Spleen (tissue), 11 donors: ENCODE results near the gene KCNAB1. TPM values are rescaled to one million over a fixed set of nuclear protein-coding genes. Genes with fewer than 3 reads are reported as not detected.

ENCODE experiments used
- DNase-seq: peaks from one replicate; pipeline ENCODE4 v3.0.0-alpha.2; 2020
- H3K27ac ChIP-seq, 8 donors: fragments of 200-600 bp; sonication (generic) in 7 of 8; 1 replicate in 4 of 8; 2 replicates in 4 of 8; pipeline versions ENCODE4 v1.5.0 to v1.8.0; 2016 to 2021; ENCODE audit warnings: inconsistent platforms in 4 of 8, mild to moderate bottlenecking in 4 of 8, moderate library complexity in 1 of 8
- H3K27me3 ChIP-seq, 7 donors: fragments of 200-600 bp; sonication (generic) in 6 of 7; replicated peaks in 1 of 7; 1 replicate in 4 of 7; 2 replicates in 3 of 7; pipeline versions ENCODE4 v1.5.0 to v1.8.0; 2016 to 2021; ENCODE audit warnings: inconsistent platforms in 3 of 7, mild to moderate bottlenecking in 1 of 7
- H3K36me3 ChIP-seq, 6 donors: fragments of 200-600 bp; sonication (generic) in 5 of 6; 1 replicate in 4 of 6; 2 replicates in 2 of 6; pipeline versions ENCODE4 v1.5.0 to v1.8.0; 2016 to 2021; ENCODE audit warnings: inconsistent platforms in 2 of 6
- H3K4me1 ChIP-seq, 6 donors: fragments of 200-600 bp; sonication (generic) in 5 of 6; 1 replicate in 3 of 6; 2 replicates in 3 of 6; pipeline versions ENCODE4 v1.5.0 to v1.8.0; 2016 to 2021; ENCODE audit warnings: inconsistent platforms in 3 of 6
- H3K4me3 ChIP-seq, 8 donors: fragments of 200-600 bp; sonication (generic) in 7 of 8; 1 replicate in 4 of 8; 2 replicates in 4 of 8; pipeline versions ENCODE4 v1.5.0 to v1.8.0; 2016 to 2021; ENCODE audit warnings: inconsistent platforms in 4 of 8, mild to moderate bottlenecking in 4 of 8, moderate library complexity in 2 of 8
- H3K9me3 ChIP-seq, 8 donors: fragments of 200-600 bp; sonication (generic) in 7 of 8; 1 replicate in 4 of 8; 2 replicates in 4 of 8; pipeline versions ENCODE4 v1.5.0 to v1.8.0; 2016 to 2021; ENCODE audit warnings: inconsistent platforms in 4 of 8
- POLR2A ChIP-seq, 3 donors: fragments of 450-650 bp; IDR thresholded peaks; one replicate each; pipeline ENCODE4 v1.5.1; 2017; ENCODE audit warnings: antibody characterized with exemption in 3 of 3, mild to moderate bottlenecking in 1 of 3
- POLR2AphosphoS5 ChIP-seq, 3 donors: sonication (generic); formaldehyde crosslinking; IDR thresholded peaks; one replicate each; pipeline ENCODE4 v1.5.1; 2017; ENCODE audit warnings: antibody characterized with exemption in 3 of 3
- WGBS, 5 donors: extraction: QIAGEN DNeasy Blood & Tissue Kit in 3 of 5; methylation state at CpG; one replicate each; pipeline versions ENCODE4 v1.1.5 to v1.1.7; 2013 to 2018; 5-methylcytosine and 5-hydroxymethylcytosine counted together
- intact Hi-C: fragments of 100-400 bp; cut with DNase I; formaldehyde crosslinking; loops from one replicate; pipeline ENCODE4 v1.15.0; 2023; ENCODE audit warnings: low total_unique reads
- polyA plus RNA-seq, 3 donors: library from polyadenylated mRNA; stranded (reverse); fragments of 200-250 nt; gene quantifications; one replicate each; pipeline ENCODE4 v1.2.1, GENCODE V29; 2013
- total RNA-seq, 7 donors: library from RNA; depleted of rRNA in 3 of 7; stranded (reverse); fragments of >200 nt in 3 of 7; fragmentation: NEBNext Ultra II Directional in 4 of 7; extraction: Animal tissue kit (Norgen Biotek cat#: 25700) in 4 of 7; gene quantifications; one replicate each; pipeline versions ENCODE4 v1.1.0 to v1.2.1, GENCODE V29; 2016 to 2021
- TF ChIP-seq, protein P1 (sequence below), 11 experiments: fragments of 200-600 bp in 7 of 11; fragments of 450-650 bp in 4 of 11; sonication (generic) in 4 of 11; IDR thresholded peaks in 8 of 11; conservative IDR thresholded peaks in 3 of 11; 1 replicate in 7 of 11; 2 replicates in 4 of 11; pipeline versions ENCODE4 v1.4.0 to v1.8.0; 2016 to 2021; ENCODE audit warnings: antibody characterized with exemption in 11 of 11, inconsistent platforms in 4 of 11, mild to moderate bottlenecking in 1 of 11
- donor health status: healthy with polysubstance abuse.
- donor health status: DM: no; HTN: no; CAD: no; lungs with moderate emphysema.
- donor health status: DM: no; HTN: no; CAD: no.
- donor health status: Bipolar disorder and iron deficiency.
- donor health status: healthy.
- donor health status: DM: no; HTN: no; CAD: no.
- donor health status: DM: yes; HTN: yes; CAD: no.

KCNAB1 gene
- total and polyA plus RNA-seq, 10 donors, result 0.59 to 10.5 (median 6.3) TPM

DNA sequence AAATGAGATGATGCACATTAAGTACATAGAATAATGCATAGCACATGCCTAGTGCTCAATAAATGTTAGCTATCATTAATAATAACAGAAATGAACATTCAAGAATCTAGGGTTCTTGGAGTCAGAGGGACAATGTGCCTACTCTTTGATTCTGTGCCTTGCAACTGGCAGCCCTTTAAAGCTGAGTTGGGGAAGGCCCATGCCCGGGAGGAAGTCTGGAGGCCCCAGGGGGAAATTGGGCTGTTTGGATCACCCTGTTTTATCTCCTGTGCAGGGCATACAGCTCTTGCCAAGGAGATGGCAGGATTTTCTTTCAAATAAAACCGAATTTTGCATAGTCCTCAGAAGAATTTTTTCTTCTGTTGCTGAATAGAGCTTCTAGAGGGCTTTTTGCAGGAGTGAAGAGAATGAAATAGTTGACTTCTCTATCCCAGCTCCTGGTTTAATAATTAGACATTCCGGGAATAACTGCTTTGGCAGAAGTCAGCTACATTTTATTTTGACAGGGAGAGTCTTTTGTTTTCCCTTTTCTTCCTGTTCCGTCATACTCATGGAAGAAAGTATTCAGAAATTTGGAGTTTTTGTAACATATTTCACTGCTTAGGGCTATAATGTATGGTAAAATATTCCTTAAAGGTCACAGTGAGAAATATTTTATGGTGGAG lies 18.0 kb upstream of the KCNAB1 start:
- intact Hi-C loops, result no loop called here
- no peaks in the 10 kb centered on the region for H3K27me3 ChIP-seq
- H3K36me3 ChIP-seq, result no peaks in the 10 kb centered on the region
- 64 to 73% (median 71%) methylated on average over 4 of the region's 4 CpGs for WGBS, 5 donors
- no peaks in the 10 kb centered on the region for H3K4me1 ChIP-seq
- H3K4me3 ChIP-seq, result no peak overlapping the region
- no peak overlapping the region for H3K27ac ChIP-seq
- TF ChIP-seq POLR2A (IDR thresholded peaks at IDR 0.05) (no peak), POLR2AphosphoS5 (IDR thresholded peaks at IDR 0.05) (no peak)
- H3K9me3 ChIP-seq, result no peaks in the 10 kb centered on the region
- DNase-seq, result no peak

DNA sequence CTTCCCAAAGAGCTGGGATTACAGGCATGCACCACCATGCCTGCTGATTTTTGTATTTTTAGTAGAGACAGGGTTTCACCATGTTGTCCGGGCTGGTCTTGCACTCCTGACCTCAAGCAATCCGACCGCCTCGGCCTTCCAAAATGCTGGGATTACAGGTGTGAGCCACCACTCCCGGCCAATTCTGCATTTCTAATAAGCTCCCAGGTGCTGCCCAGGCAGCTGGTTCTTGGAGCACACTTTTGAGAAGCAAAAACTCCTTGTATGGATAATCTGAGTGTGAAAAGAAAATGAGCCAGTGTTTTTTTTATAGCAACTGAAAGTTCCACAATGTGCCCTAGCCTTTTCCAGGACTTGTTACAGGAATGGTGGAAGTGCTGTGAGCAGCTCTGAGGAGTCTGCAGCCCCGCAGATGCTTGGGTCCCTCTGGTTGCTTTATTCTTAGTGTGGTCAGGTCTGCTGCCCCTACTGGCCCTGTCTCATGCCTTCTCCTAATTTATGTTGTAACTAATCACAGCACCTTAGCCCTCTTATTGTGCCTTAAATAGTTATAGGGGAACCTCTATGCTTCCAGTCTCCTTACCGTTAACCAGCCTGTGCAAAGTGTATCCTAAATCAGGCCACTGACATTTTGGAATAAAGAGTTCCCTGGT lies 13.5 kb upstream of the KCNAB1 start:
- intact Hi-C loops, result no loop called here
- no peak for DNase-seq
- Histone ChIP-seq H3K27ac (no peak overlapping the region), H3K4me3 (no peak overlapping the region), H3K27me3 (no peaks in the 10 kb centered on the region), H3K4me1 (no peaks in the 10 kb centered on the region), H3K36me3 (no peaks in the 10 kb centered on the region), H3K9me3 (no peaks in the 10 kb centered on the region)
- TF ChIP-seq, protein P1, sequence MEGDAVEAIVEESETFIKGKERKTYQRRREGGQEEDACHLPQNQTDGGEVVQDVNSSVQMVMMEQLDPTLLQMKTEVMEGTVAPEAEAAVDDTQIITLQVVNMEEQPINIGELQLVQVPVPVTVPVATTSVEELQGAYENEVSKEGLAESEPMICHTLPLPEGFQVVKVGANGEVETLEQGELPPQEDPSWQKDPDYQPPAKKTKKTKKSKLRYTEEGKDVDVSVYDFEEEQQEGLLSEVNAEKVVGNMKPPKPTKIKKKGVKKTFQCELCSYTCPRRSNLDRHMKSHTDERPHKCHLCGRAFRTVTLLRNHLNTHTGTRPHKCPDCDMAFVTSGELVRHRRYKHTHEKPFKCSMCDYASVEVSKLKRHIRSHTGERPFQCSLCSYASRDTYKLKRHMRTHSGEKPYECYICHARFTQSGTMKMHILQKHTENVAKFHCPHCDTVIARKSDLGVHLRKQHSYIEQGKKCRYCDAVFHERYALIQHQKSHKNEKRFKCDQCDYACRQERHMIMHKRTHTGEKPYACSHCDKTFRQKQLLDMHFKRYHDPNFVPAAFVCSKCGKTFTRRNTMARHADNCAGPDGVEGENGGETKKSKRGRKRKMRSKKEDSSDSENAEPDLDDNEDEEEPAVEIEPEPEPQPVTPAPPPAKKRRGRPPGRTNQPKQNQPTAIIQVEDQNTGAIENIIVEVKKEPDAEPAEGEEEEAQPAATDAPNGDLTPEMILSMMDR (IDR thresholded peaks at IDR 0.05 in 8 of 11, conservative IDR thresholded peaks at IDR 0.05 in 3 of 11), result no peak
- TF ChIP-seq POLR2AphosphoS5 (IDR thresholded peaks at IDR 0.05) (no peak), POLR2A (IDR thresholded peaks at IDR 0.05) (no peak)
- WGBS, 5 donors, result 80 to 92% (median 90%) methylated on average over 7 of the region's 7 CpGs

DNA sequence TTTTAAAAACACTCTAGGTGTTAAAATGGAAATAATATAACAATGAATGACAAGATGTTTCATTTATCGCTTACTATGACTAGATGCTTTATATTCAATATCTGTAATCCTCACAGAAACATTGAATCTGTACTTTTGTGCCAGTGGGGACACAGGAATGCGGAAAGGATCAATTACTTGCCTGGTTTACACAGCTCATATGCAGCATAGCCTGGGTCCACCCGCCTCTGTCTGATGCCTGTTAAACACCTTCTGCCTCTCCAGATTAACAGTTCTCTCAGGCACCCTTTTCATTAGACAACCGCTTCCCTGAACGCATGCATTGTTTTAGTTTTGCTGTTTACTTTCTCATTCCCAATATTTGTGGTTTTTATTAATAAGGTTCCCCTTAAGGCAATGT lies 12.9 kb upstream of the KCNAB1 start:
- no peaks in the 10 kb centered on the region for H3K36me3 ChIP-seq
- no peak for TF ChIP-seq POLR2A (IDR thresholded peaks at IDR 0.05)
- TF ChIP-seq, protein P1 (IDR thresholded peaks at IDR 0.05 in 8 of 11, conservative IDR thresholded peaks at IDR 0.05 in 3 of 11), result no peak
- TF ChIP-seq POLR2AphosphoS5 (IDR thresholded peaks at IDR 0.05), result no peak
- no peaks in the 10 kb centered on the region for H3K4me1 ChIP-seq
- WGBS, 5 donors, result 85 to 92% (median 90%) methylated on average over 5 of the region's 5 CpGs
- H3K9me3 ChIP-seq, result no peaks in the 10 kb centered on the region
- H3K27ac ChIP-seq, result no peak overlapping the region
- intact Hi-C loops, result no loop called here
- DNase-seq, result no peak
- no peaks in the 10 kb centered on the region for H3K27me3 ChIP-seq
- no peak overlapping the region for H3K4me3 ChIP-seq

DNA sequence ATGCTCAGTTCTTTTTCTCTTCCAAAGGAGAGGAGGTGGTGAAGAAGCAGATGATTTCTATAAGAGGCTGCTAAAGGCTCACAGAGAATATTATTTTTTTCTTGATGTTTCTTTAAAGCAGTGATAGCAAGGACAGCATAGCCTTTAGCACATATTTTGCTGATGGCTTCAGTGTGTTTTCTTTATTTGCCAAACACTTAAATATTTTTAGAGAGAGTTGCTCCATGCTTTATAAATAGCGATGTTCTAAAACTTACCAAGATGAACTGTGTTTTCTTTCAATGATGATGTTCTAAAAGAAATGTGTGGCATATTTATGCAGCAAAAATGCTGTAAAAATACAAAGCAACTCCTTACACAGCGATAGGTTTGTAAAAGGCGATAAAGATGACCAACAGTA lies 11.8 kb upstream of the KCNAB1 start:
- intact Hi-C loops, result no loop called here
- Histone ChIP-seq H3K36me3 (no peaks in the 10 kb centered on the region), H3K27me3 (no peaks in the 10 kb centered on the region), H3K9me3 (no peaks in the 10 kb centered on the region), H3K4me1 (no peaks in the 10 kb centered on the region), H3K4me3 (no peak overlapping the region), H3K27ac (no peak overlapping the region)
- TF ChIP-seq, protein P1 (IDR thresholded peaks at IDR 0.05 in 8 of 11, conservative IDR thresholded peaks at IDR 0.05 in 3 of 11), result no peak
- TF ChIP-seq POLR2AphosphoS5 (IDR thresholded peaks at IDR 0.05) (no peak), POLR2A (IDR thresholded peaks at IDR 0.05) (no peak)
- no peak for DNase-seq
- WGBS, 5 donors, result 88 to 97% (median 93%) methylated on average over 3 of the region's 3 CpGs
